Eye (tissue), 1 donor: ENCODE measurements around the gene TECTB.
"Not testable (repeated sequence)": the region's sequence is repeated elsewhere in the genome, so short reads cannot be mapped to it uniquely, and the experiment has no call there.

ENCODE experiments used
- DNase-seq: peaks from one replicate; pipeline ENCODE4 v3.0.0-alpha.2; 2015

Gene TECTB

GRCh38 chr10:112283100-112283499 lies at the start of gene TECTB:
TSS of gene TECTB (plus strand) at chr10:112283400. CDS start at chr10:112283735, 335 bp downstream.
- no peak for DNase-seq

- no peak for DNase-seq
Measured at GRCh38 chr10:112235141-112235540, 48.1 kb upstream of the TECTB start.

- no peak for DNase-seq
Measured at GRCh38 chr10:112235920-112236319, 47.3 kb upstream of the TECTB start.

DNA sequence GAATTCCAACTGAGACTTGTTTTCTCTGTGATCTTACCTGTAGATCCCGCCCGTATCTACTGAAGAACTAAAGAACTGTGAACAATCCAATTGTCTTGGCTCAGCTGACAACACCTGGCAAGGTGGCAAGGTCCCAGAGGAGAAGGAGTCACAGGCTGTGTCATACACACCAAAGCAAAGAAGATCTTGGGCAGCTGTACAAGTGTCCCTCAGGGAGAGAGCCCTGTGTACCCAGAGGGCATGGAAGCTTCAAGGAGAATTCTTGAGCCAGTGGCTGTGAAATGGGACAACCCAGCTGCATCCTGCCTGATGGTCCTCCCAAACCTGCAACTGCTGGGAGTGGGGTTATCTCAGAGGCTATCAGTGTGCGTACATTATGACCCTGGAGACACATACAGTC lies 46.7 kb upstream of the TECTB start:
- DNase-seq = no peak

DNA sequence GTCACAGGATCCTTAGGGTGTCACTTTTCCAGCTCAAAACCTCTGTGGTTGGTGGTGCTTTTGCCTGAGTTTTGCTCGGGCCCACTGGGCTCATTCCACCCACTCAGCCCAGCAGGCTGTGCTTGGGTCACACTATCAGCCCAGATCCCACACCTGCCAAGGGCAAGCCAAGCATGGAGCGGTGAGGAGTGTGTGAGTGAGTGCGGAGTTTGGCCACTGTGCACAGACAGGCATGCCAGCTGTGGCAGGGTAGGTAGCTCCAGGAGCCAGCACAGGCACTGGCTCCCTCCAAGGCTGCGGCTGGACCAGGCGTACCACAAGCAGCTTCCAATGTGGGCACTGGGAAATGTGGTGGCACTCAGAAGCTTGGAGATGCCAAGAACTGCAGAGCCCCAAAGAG lies 43.9 kb upstream of the TECTB start:
- DNase-seq = no peak

GRCh38 chr10:112240441-112240840 lies 42.8 kb upstream of the TECTB start:
- DNase-seq = no peak

- no peak for DNase-seq
Measured at GRCh38 chr10:112241651-112242341, 41.4 kb upstream of the TECTB start.

GRCh38 chr10:112242769-112243168 lies 40.4 kb upstream of the TECTB start:
- no peak for DNase-seq

DNA sequence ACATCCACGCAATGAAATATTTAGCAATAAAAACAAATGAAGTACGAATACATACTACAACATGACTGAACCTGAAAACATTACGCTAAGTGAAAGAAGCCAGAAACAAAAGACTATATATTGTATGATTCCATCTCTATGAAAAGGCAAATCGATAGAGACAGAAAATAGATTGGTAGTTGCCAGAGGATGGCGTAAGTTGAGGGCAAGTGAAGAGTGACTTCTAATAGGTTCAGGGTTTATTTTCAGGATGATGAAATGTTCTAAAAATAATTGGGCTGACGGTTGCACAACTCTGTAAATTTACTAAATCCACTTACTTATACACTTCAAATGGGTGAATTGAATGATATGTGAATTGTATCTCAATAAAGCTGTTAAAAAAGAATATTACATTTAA lies 39.5 kb upstream of the TECTB start:
- no peak for DNase-seq

GRCh38 chr10:112244197-112244596 lies 39.0 kb upstream of the TECTB start:
- DNase-seq = no peak

DNA sequence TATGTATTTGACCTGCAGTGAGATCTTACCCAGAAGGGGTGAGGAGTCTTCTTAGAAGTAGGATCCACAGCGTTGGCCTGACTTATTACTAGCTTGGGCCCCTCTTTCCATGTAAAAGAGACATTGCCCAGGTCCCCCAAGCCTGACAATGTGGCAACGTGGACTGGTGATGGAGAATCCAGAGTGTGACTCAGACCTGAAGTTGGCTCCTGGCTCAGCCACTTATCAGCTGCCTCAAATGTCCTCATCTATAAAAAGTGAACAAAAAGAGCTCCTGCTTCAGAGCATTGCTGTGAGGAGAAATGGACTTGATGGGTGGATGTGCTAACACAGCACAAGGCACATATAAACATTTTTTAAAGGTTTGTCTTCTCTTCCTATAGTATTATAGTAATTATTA lies 35.4 kb upstream of the TECTB start:
- DNase-seq = no peak

GRCh38 chr10:112248584-112249295 lies 34.5 kb upstream of the TECTB start:
- DNase-seq = no peak

GRCh38 chr10:112249722-112250121 lies 33.5 kb upstream of the TECTB start:
- DNase-seq = no peak

GRCh38 chr10:112250555-112250954 lies 32.6 kb upstream of the TECTB start:
- DNase-seq = no peak

DNA sequence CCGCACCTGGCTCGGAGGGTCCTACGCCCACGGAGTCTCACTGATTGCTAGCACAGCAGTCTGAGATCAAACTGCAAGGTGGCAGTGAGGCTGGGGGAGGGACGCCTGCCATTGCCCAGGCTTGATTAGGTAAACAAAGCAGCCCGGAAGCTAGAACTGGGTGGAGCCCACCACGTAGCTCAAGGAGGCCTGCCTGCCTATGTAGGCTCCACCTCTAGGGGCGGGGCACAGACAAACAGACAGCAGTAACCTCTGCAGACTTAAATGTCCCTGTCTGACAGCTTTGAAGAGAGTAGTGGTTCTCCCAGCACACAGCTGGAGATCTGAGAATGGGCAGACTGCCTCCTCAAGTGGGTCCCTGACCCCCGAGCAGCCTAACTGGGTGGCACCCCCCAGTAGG lies 32.0 kb upstream of the TECTB start:
- not testable (repeated sequence) for DNase-seq

- no peak for DNase-seq
Measured at GRCh38 chr10:112258407-112258806, 24.8 kb upstream of the TECTB start.

- no peak for DNase-seq
Measured at GRCh38 chr10:112259688-112260087, 23.5 kb upstream of the TECTB start.

- DNase-seq = no peak
Measured at GRCh38 chr10:112260831-112261230, 22.4 kb upstream of the TECTB start.

DNA sequence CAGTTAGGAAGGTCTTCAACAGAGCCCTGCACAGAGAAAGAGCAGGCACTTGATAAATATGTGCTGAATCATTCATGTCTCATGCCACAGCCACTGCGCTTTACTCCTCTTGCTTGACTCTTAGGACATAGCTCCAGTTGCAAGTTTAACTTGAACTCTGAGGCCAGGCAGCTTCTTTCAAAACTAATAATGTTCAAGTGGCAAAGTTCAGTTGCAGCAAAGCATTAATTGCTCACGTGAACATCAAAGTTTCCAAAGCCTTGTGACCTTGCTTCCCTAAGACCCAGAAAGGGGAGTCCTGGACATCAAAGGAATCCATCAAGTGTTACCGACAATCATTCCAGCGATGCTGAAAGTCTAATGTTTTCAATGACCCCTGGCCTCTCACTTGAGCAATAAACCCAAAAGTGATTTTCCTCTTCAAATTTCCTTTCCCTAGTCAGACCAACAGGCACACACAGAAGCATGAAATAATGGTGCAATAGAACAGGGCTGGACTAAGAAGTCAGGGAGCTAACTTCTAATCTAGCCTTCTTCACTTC lies 21.8 kb upstream of the TECTB start:
- DNase-seq = peak; percentile 21

GRCh38 chr10:112262546-112262945 lies 20.7 kb upstream of the TECTB start:
- no peak for DNase-seq

- no peak for DNase-seq
Measured at GRCh38 chr10:112265745-112266144, 17.5 kb upstream of the TECTB start.

- DNase-seq = no peak
Measured at GRCh38 chr10:112269266-112269665, 13.9 kb upstream of the TECTB start.

GRCh38 chr10:112271982-112272381 lies 11.2 kb upstream of the TECTB start:
- DNase-seq = no peak

DNA sequence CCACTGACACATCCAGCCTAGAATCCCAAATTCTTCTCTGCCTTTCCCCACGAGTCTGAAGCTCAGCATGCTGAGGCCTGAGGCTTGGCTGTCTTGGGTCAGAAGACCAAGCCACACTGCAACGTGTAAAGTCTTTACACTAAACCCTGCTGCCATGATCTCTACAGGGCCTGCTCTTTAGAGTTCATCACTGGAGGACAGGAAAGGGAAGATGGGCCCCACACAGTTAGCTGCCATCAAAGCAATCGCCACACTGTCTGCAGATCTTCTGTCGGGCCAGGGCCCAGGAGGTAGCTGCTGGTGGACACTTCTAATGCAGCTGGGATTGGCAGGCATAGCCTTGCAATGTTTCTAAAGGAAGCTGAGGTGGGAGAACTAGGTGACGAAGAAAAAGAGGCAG lies 8.4 kb upstream of the TECTB start:
- DNase-seq = no peak
